WTC11 (cell line): Measurements from ENCODE around the gene GRM1. TPM values are rescaled to one million over a fixed set of nuclear protein-coding genes. Genes with fewer than 3 reads are reported as not detected.

Experiments
- ATAC-seq: fragments of 200-7000 bp; cut with Tn5 transposase; 2 replicates; pipeline ENCODE4 v1.10.0; 2021; ENCODE audit warnings: mild to moderate bottlenecking, moderate library complexity
- CTCF ChIA-PET: fragments of 300-600 bp; sonication (Branson Sonifier 250); formaldehyde crosslinking; loops from one replicate; lab custom pipeline; 2021; ENCODE audit warnings: antibody characterized with exemption; lab: Charles Lee
- POLR2A ChIA-PET: fragments of 350-600 bp; sonication (Branson Sonifier 250); formaldehyde crosslinking; loops from one replicate; lab custom pipeline; 2021; ENCODE audit warnings: antibody characterized with exemption; lab: Charles Lee
- DNase-seq: peaks from one replicate; pipeline ENCODE4 v3.0.0; 2021; ENCODE audit warnings: low spot score
- H3K27ac Mint-ChIP-seq: 2 replicates; pipeline ENCODE4 v1.8.0; 2021; ENCODE audit warnings: mixed read lengths
- H3K27me3 Mint-ChIP-seq: 2 replicates; pipeline ENCODE4 v1.8.0; 2021; ENCODE audit warnings: low read depth, mild to moderate bottlenecking, moderate library complexity, mixed read lengths
- H3K36me3 Mint-ChIP-seq: 2 replicates; pipeline ENCODE4 v1.8.0; 2021; ENCODE audit warnings: mixed read lengths
- H3K4me1 Mint-ChIP-seq: 2 replicates; pipeline ENCODE4 v1.8.0; 2022; ENCODE audit warnings: mixed read lengths
- H3K4me3 Mint-ChIP-seq: 2 replicates; pipeline ENCODE4 v1.8.0; 2021; ENCODE audit warnings: mild to moderate bottlenecking, moderate library complexity, mixed read lengths
- H3K9me3 Mint-ChIP-seq: 2 replicates; pipeline ENCODE4 v1.8.0; 2021; ENCODE audit warnings: mixed read lengths
- ATF1 ChIP-seq: sonication (generic); formaldehyde crosslinking; IDR thresholded peaks from 2 replicates; pipeline ENCODE4 v1.8.1; 2023; ENCODE audit warnings: mild to moderate bottlenecking, moderate library complexity, missing genetic modification reagents
- FOXJ3 ChIP-seq: sonication (generic); formaldehyde crosslinking; IDR thresholded peaks from 2 replicates; pipeline ENCODE4 v1.9.0; 2021; ENCODE audit warnings: missing genetic modification reagents, mild to moderate bottlenecking, borderline replicate concordance
- FOXP1 ChIP-seq: sonication (generic); formaldehyde crosslinking; IDR thresholded peaks from 2 replicates; pipeline ENCODE4 v1.8.0; 2022; ENCODE audit warnings: missing genetic modification reagents, mild to moderate bottlenecking, moderate library complexity, borderline replicate concordance
- JAZF1 ChIP-seq: fragments of 250-450 bp; sonication (Bioruptor Pico); IDR thresholded peaks from 2 replicates; pipeline ENCODE4 v1.9.0; 2021; ENCODE audit warnings: moderate library complexity, mild to moderate bottlenecking, inconsistent platforms
- MXD4 ChIP-seq: fragments of 250-450 bp; sonication (Bioruptor Pico); IDR thresholded peaks from 2 replicates; pipeline ENCODE4 v1.8.0; 2021; ENCODE audit warnings: mild to moderate bottlenecking, moderate library complexity, borderline replicate concordance
- MYBL2 ChIP-seq: sonication (generic); formaldehyde crosslinking; IDR thresholded peaks from 2 replicates; pipeline ENCODE4 v1.8.1; 2023; ENCODE audit warnings: mild to moderate bottlenecking, moderate library complexity, missing genetic modification reagents
- NFYB ChIP-seq: sonication (generic); formaldehyde crosslinking; conservative IDR thresholded peaks from 2 replicates; pipeline ENCODE4 v1.8.0; 2022; ENCODE audit warnings: low read depth, missing genetic modification reagents
- RELA ChIP-seq: sonication (generic); formaldehyde crosslinking; IDR thresholded peaks from 2 replicates; pipeline ENCODE4 v1.8.1; 2022; ENCODE audit warnings: missing genetic modification reagents, mild to moderate bottlenecking, borderline replicate concordance
- SOX15 ChIP-seq: fragments of 250-450 bp; sonication (Bioruptor Pico); IDR thresholded peaks from 2 replicates; pipeline ENCODE4 v1.9.0; 2021; ENCODE audit warnings: mild to moderate bottlenecking
- ZBTB21 ChIP-seq: sonication (generic); formaldehyde crosslinking; IDR thresholded peaks from 2 replicates; pipeline ENCODE4 v1.8.1; 2023; ENCODE audit warnings: mild to moderate bottlenecking, missing genetic modification reagents, borderline replicate concordance
- ZNF121 ChIP-seq: sonication (generic); formaldehyde crosslinking; IDR thresholded peaks from 2 replicates; pipeline ENCODE4 v1.8.0; 2023; ENCODE audit warnings: missing genetic modification reagents
- ZNF317 ChIP-seq: sonication (generic); formaldehyde crosslinking; IDR thresholded peaks from 2 replicates; pipeline ENCODE4 v1.8.1; 2023; ENCODE audit warnings: low read depth, mild to moderate bottlenecking, moderate library complexity, missing genetic modification reagents, borderline replicate concordance
- ZNF396 ChIP-seq: fragments of 250-450 bp; sonication (Bioruptor Pico); IDR thresholded peaks from 2 replicates; pipeline ENCODE4 v1.8.0; 2021; ENCODE audit warnings: mild to moderate bottlenecking, moderate library complexity, borderline replicate concordance
- total RNA-seq: library from RNA; stranded (reverse); gene quantifications from 3 replicates; pipeline ENCODE4 v1.2.3, GENCODE V29; 2021
- TF ChIP-seq, protein P1 (sequence below): sonication (generic); formaldehyde crosslinking; IDR thresholded peaks from 2 replicates; pipeline ENCODE4 v1.8.1; 2022; ENCODE audit warnings: mild to moderate bottlenecking, missing genetic modification reagents, moderate library complexity, borderline replicate concordance
- TF ChIP-seq, protein P2 (sequence below): sonication (generic); formaldehyde crosslinking; IDR thresholded peaks from 2 replicates; pipeline ENCODE4 v1.8.1; 2022; ENCODE audit warnings: low read depth, mild to moderate bottlenecking, moderate library complexity, missing genetic modification reagents, borderline replicate concordance
- TF ChIP-seq, protein P3 (sequence below): sonication (generic); formaldehyde crosslinking; conservative IDR thresholded peaks from 2 replicates; pipeline ENCODE4 v1.8.1; 2022; ENCODE audit warnings: mild to moderate bottlenecking, missing genetic modification reagents
- TF ChIP-seq, protein P4 (sequence below): sonication (generic); formaldehyde crosslinking; IDR thresholded peaks from 2 replicates; pipeline ENCODE4 v1.8.0; 2022; ENCODE audit warnings: mild to moderate bottlenecking, missing genetic modification reagents
- TF ChIP-seq, protein P5 (sequence below): fragments of 250-450 bp; sonication (Bioruptor Pico); IDR thresholded peaks from 2 replicates; pipeline ENCODE4 v1.9.0; 2021; ENCODE audit warnings: moderate library complexity, mild to moderate bottlenecking, inconsistent platforms, borderline replicate concordance
- TF ChIP-seq, protein P6 (sequence below): sonication (generic); formaldehyde crosslinking; IDR thresholded peaks from 2 replicates; pipeline ENCODE4 v1.8.1; 2023; ENCODE audit warnings: mild to moderate bottlenecking, missing genetic modification reagents
- TF ChIP-seq, protein P7 (sequence below): fragments of 250-450 bp; sonication (Bioruptor Pico); IDR thresholded peaks from 2 replicates; pipeline ENCODE4 v2.1.2; 2022; ENCODE audit warnings: mild to moderate bottlenecking, moderate library complexity
- TF ChIP-seq, protein P8 (sequence below): fragments of 200-600 bp; IDR thresholded peaks from 2 replicates; pipeline ENCODE4 v1.8.0; 2022; ENCODE audit warnings: antibody characterized with exemption

GRM1 gene
- total RNA-seq, 1 experiment from 2014 or later, result 0.46 TPM

DNA sequence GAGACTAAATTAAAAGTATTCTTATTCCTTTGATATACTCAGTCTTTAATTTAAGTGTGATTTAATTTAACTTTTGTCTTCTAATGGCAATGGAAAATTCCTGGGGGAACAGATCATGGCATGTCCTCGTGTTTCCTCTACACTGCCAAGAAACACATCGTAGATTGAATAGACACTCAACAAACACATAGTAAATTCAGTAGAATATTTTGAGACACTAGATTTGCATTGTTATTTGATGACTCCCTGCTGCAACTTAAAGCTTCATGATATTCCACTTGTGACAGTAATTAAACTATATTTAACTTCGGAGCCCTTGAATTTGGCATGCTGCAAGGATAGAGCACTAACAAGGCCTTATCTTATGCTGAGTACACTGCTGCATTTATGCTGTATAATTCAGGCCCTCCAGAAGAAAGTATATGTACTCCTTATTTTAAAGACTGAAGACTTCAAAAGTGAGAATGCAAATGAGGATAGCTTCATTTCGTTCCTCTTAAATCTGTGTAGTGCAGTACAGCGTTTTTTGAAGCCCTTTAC, 84.3 kb downstream of the GRM1 start:
- no peaks in the 10 kb centered on the region for H3K4me1 Mint-ChIP-seq
- TF ChIP-seq NFYB (CRISPR knock-in tag), result no peak
- TF ChIP-seq, protein P1, sequence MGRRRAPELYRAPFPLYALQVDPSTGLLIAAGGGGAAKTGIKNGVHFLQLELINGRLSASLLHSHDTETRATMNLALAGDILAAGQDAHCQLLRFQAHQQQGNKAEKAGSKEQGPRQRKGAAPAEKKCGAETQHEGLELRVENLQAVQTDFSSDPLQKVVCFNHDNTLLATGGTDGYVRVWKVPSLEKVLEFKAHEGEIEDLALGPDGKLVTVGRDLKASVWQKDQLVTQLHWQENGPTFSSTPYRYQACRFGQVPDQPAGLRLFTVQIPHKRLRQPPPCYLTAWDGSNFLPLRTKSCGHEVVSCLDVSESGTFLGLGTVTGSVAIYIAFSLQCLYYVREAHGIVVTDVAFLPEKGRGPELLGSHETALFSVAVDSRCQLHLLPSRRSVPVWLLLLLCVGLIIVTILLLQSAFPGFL (CRISPR knock-in tag), result no peak
- TF ChIP-seq, protein P2, sequence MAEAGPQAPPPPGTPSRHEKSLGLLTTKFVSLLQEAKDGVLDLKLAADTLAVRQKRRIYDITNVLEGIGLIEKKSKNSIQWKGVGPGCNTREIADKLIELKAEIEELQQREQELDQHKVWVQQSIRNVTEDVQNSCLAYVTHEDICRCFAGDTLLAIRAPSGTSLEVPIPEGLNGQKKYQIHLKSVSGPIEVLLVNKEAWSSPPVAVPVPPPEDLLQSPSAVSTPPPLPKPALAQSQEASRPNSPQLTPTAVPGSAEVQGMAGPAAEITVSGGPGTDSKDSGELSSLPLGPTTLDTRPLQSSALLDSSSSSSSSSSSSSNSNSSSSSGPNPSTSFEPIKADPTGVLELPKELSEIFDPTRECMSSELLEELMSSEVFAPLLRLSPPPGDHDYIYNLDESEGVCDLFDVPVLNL (CRISPR knock-in tag), result no peak
- TF ChIP-seq ZBTB21, result no peak
- TF ChIP-seq, protein P3, sequence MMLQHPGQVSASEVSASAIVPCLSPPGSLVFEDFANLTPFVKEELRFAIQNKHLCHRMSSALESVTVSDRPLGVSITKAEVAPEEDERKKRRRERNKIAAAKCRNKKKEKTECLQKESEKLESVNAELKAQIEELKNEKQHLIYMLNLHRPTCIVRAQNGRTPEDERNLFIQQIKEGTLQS (CRISPR knock-in tag), result no peak
- no peak for TF ChIP-seq ATF1 (CRISPR knock-in tag)
- TF ChIP-seq MYBL2 (CRISPR knock-in tag), result no peak
- no peak for TF ChIP-seq FOXP1
- TF ChIP-seq SOX15 (CRISPR knock-in tag), result no peak
- TF ChIP-seq ZNF121 (CRISPR knock-in tag), result no peak
- no peak for TF ChIP-seq JAZF1 (CRISPR knock-in tag)
- TF ChIP-seq, protein P4, sequence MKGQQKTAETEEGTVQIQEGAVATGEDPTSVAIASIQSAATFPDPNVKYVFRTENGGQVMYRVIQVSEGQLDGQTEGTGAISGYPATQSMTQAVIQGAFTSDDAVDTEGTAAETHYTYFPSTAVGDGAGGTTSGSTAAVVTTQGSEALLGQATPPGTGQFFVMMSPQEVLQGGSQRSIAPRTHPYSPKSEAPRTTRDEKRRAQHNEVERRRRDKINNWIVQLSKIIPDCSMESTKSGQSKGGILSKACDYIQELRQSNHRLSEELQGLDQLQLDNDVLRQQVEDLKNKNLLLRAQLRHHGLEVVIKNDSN (CRISPR knock-in tag), result no peak
- TF ChIP-seq ZNF317 (CRISPR knock-in tag), result no peak
- TF ChIP-seq RELA, result no peak
- no peak overlapping the region for H3K4me3 Mint-ChIP-seq
- peaks cover 4% of the 10 kb centered on the region; the same call in 1 of the 2 replicates for H3K36me3 Mint-ChIP-seq
- CTCF ChIA-PET, result no interaction called here
- no peak overlapping the region for H3K27ac Mint-ChIP-seq
- peaks cover 3% of the 10 kb centered on the region; the same call in 1 of the 2 replicates for H3K27me3 Mint-ChIP-seq
- POLR2A ChIA-PET, result no interaction called here
- no peak for DNase-seq
- ATAC-seq, result no peak
- H3K9me3 Mint-ChIP-seq, result peaks cover 18% of the 10 kb centered on the region

DNA sequence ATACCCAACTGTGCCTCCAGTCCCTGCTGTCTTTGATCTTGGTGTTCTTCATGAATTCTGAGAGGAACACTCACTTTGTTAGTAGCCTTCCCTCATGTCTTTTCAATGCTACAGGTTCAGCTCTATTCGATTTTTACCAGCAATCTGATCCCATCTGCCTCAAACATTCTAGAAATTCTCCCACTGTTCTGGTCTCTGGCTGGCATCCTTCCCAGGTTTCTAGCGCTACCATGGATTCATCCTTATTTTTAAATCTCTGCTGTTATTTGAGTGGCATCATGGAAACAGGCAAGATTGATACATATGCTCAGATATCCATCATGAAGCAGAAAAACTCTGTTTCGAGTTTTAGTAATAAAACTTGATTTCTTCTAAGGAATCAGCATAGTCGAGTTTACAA, 94.8 kb downstream of the GRM1 start:
- ATAC-seq (no peak), DNase-seq (no peak)
- H3K9me3 Mint-ChIP-seq, result no peaks in the 10 kb centered on the region
- no peak overlapping the region for H3K4me3 Mint-ChIP-seq
- ChIA-PET POLR2A (no interaction called here), CTCF (no interaction called here)
- H3K4me1 Mint-ChIP-seq, result no peaks in the 10 kb centered on the region
- H3K27me3 Mint-ChIP-seq, result no peaks in the 10 kb centered on the region
- no peaks in the 10 kb centered on the region for H3K36me3 Mint-ChIP-seq
- H3K27ac Mint-ChIP-seq, result no peak overlapping the region
- TF ChIP-seq, protein P3 (CRISPR knock-in tag), result no peak
- TF ChIP-seq MXD4 (no peak), FOXJ3 (CRISPR knock-in tag) (no peak), ZNF396 (CRISPR knock-in tag) (no peak), ZNF121 (CRISPR knock-in tag) (no peak), ZBTB21 (no peak), RELA (no peak), NFYB (CRISPR knock-in tag) (no peak)
- TF ChIP-seq, protein P5, sequence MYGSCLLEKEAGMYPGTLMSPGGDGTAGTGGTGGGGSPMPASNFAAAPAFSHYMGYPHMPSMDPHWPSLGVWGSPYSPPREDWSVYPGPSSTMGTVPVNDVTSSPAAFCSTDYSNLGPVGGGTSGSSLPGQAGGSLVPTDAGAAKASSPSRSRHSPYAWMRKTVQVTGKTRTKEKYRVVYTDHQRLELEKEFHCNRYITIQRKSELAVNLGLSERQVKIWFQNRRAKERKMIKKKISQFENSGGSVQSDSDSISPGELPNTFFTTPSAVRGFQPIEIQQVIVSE (CRISPR knock-in tag), result no peak
- TF ChIP-seq, protein P6, sequence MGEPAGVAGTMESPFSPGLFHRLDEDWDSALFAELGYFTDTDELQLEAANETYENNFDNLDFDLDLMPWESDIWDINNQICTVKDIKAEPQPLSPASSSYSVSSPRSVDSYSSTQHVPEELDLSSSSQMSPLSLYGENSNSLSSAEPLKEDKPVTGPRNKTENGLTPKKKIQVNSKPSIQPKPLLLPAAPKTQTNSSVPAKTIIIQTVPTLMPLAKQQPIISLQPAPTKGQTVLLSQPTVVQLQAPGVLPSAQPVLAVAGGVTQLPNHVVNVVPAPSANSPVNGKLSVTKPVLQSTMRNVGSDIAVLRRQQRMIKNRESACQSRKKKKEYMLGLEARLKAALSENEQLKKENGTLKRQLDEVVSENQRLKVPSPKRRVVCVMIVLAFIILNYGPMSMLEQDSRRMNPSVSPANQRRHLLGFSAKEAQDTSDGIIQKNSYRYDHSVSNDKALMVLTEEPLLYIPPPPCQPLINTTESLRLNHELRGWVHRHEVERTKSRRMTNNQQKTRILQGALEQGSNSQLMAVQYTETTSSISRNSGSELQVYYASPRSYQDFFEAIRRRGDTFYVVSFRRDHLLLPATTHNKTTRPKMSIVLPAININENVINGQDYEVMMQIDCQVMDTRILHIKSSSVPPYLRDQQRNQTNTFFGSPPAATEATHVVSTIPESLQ (CRISPR knock-in tag), result no peak
- TF ChIP-seq, protein P7, sequence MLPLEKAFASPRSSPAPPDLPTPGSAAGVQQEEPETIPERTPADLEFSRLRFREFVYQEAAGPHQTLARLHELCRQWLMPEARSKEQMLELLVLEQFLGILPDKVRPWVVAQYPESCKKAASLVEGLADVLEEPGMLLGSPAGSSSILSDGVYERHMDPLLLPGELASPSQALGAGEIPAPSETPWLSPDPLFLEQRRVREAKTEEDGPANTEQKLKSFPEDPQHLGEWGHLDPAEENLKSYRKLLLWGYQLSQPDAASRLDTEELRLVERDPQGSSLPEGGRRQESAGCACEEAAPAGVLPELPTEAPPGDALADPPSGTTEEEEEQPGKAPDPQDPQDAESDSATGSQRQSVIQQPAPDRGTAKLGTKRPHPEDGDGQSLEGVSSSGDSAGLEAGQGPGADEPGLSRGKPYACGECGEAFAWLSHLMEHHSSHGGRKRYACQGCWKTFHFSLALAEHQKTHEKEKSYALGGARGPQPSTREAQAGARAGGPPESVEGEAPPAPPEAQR (CRISPR knock-in tag), result no peak
- TF ChIP-seq, protein P8, sequence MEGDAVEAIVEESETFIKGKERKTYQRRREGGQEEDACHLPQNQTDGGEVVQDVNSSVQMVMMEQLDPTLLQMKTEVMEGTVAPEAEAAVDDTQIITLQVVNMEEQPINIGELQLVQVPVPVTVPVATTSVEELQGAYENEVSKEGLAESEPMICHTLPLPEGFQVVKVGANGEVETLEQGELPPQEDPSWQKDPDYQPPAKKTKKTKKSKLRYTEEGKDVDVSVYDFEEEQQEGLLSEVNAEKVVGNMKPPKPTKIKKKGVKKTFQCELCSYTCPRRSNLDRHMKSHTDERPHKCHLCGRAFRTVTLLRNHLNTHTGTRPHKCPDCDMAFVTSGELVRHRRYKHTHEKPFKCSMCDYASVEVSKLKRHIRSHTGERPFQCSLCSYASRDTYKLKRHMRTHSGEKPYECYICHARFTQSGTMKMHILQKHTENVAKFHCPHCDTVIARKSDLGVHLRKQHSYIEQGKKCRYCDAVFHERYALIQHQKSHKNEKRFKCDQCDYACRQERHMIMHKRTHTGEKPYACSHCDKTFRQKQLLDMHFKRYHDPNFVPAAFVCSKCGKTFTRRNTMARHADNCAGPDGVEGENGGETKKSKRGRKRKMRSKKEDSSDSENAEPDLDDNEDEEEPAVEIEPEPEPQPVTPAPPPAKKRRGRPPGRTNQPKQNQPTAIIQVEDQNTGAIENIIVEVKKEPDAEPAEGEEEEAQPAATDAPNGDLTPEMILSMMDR, result no peak
